Measurements from ENCODE around the gene NEDD4L.

DNA sequence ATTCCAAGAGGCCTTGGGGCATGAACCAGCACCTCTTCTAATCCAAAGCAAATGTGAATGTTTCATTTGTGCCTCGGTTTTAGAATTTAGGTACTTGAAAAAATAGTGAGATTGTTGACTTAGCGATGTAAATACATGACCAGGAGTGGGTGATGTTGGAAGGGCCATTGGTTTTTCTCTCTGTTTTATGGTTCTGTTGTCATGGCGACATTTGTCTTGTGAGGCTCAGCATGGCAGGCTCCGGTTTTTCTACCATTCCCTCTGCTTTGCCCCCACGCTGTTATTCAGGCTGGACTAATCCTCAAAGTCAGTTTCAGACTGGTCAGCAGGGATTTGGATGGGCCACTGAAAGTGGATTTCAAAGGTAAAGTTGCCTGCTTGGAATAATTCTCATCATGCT is 329.5 kb downstream of the NEDD4L start:
- TF ChIP-seq, protein P1, sequence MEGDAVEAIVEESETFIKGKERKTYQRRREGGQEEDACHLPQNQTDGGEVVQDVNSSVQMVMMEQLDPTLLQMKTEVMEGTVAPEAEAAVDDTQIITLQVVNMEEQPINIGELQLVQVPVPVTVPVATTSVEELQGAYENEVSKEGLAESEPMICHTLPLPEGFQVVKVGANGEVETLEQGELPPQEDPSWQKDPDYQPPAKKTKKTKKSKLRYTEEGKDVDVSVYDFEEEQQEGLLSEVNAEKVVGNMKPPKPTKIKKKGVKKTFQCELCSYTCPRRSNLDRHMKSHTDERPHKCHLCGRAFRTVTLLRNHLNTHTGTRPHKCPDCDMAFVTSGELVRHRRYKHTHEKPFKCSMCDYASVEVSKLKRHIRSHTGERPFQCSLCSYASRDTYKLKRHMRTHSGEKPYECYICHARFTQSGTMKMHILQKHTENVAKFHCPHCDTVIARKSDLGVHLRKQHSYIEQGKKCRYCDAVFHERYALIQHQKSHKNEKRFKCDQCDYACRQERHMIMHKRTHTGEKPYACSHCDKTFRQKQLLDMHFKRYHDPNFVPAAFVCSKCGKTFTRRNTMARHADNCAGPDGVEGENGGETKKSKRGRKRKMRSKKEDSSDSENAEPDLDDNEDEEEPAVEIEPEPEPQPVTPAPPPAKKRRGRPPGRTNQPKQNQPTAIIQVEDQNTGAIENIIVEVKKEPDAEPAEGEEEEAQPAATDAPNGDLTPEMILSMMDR (conservative IDR thresholded peaks at IDR 0.05 in 1 of 2, IDR thresholded peaks at IDR 0.05 in 1 of 2; ENCODE audit: extremely low read depth in 1 of 2, insufficient read depth in 1 of 2, low read depth in 1 of 2, low read length in 2 of 2), result no peak
- TF ChIP-seq EZH2 (IDR thresholded peaks at IDR 0.05; ENCODE audit: borderline replicate concordance, low read length), result no peak
